Thyroid gland (tissue), 4 donors: ENCODE measurements around the gene WDFY2. TPM values are rescaled to one million over a fixed set of nuclear protein-coding genes. Genes with fewer than 3 reads are reported as not detected.
"Not testable (repeated sequence)": the region's sequence is repeated elsewhere in the genome, so short reads cannot be mapped to it uniquely, and the experiment has no call there.

Experiments used
- DNase-seq, 2 donors: peaks; one replicate each; pipeline ENCODE4 v3.0.0-alpha.2; 2019
- H3K27ac ChIP-seq, 3 donors: fragments of 200-600 bp; sonication (generic); 1 replicate in 2 of 3; 2 replicates in 1 of 3; pipeline ENCODE4 v1.5.1; 2016 to 2019; ENCODE audit warnings: mild to moderate bottlenecking in 1 of 3, moderate library complexity in 1 of 3
- H3K27me3 ChIP-seq: fragments of 200-600 bp; sonication (generic); one replicate; pipeline ENCODE4 v1.5.1; 2019
- H3K36me3 ChIP-seq, 2 donors: fragments of 200-600 bp; sonication (generic); one replicate each; pipeline ENCODE4 v1.5.1; 2016 to 2019
- H3K4me1 ChIP-seq, 2 donors: fragments of 200-600 bp; sonication (generic); one replicate each; pipeline ENCODE4 v1.5.1; 2017 to 2019
- H3K4me3 ChIP-seq, 3 donors: fragments of 200-600 bp; sonication (generic); replicated peaks in 1 of 3; 1 replicate in 2 of 3; 2 replicates in 1 of 3; pipeline ENCODE4 v1.5.1; 2016; ENCODE audit warnings: mild to moderate bottlenecking in 1 of 3
- H3K9me3 ChIP-seq: fragments of 200-600 bp; sonication (generic); one replicate; pipeline ENCODE4 v1.5.1; 2017
- CTCF ChIP-seq, 6 experiments: fragments of 200-600 bp in 3 of 6; fragments of 450-650 bp in 3 of 6; sonication (generic) in 3 of 6; IDR thresholded peaks; one replicate each; pipeline ENCODE4 v1.5.1; 2016 to 2019; ENCODE audit warnings: antibody characterized with exemption in 6 of 6, mild to moderate bottlenecking in 2 of 6, inconsistent platforms in 1 of 6, moderate library complexity in 1 of 6
- POLR2A ChIP-seq, 2 donors: fragments of 450-650 bp; IDR thresholded peaks; one replicate each; pipeline ENCODE4 v1.6.1; 2017; ENCODE audit warnings: antibody characterized with exemption in 2 of 2, mild to moderate bottlenecking in 2 of 2, moderate library complexity in 1 of 2
- WGBS, 2 donors: methylation state at CpG; one replicate each; pipeline ENCODE4 v1.1.5; 2017; 5-methylcytosine and 5-hydroxymethylcytosine counted together
- intact Hi-C: fragments of 100-400 bp; cut with DNase I; formaldehyde crosslinking; loops from one replicate; pipeline ENCODE4 v1.15.1; 2023
- total RNA-seq, 4 donors: library from RNA; depleted of rRNA; stranded (reverse); fragments of >200 nt; gene quantifications; one replicate each; pipeline ENCODE4 v1.2.3, GENCODE V29; 2016

The WDFY2 gene
- total RNA-seq, 4 donors from 2014 or later: 15.8 to 23.9 (median 20.9) TPM

GRCh38 chr13:51644654-51645053 lies 60.4 kb downstream of the WDFY2 start:
- no peaks in the 10 kb centered on the region for H3K27me3 ChIP-seq
- intact Hi-C loops: no loop called here
- WGBS, 2 donors: 35 to 64% methylated on average over 1 of the region's 1 CpG
- no peak overlapping the region for H3K4me3 ChIP-seq
- H3K27ac ChIP-seq: no peak overlapping the region
- TF ChIP-seq POLR2A (IDR thresholded peaks at IDR 0.05) (no peak), CTCF (IDR thresholded peaks at IDR 0.05) (no peak)
- peak in 1 of 2 donors; percentile 43 for DNase-seq
- no peaks in the 10 kb centered on the region for H3K9me3 ChIP-seq
- peaks cover 24 to 37% of the 10 kb centered on the region in 2 donors for H3K4me1 ChIP-seq
- H3K36me3 ChIP-seq: no peaks in the 10 kb centered on the region

- no peak for TF ChIP-seq POLR2A (IDR thresholded peaks at IDR 0.05)
- no peak for TF ChIP-seq CTCF (IDR thresholded peaks at IDR 0.05)
- intact Hi-C loops: no loop called here
- WGBS, 2 donors: 58 to 60% methylated on average over 4 of the region's 4 CpGs
- Histone ChIP-seq H3K27me3 (no peaks in the 10 kb centered on the region), H3K4me3 (no peak overlapping the region), H3K36me3 (no peaks in the 10 kb centered on the region), H3K4me1 (peaks cover 24 to 37% of the 10 kb centered on the region in 2 donors), H3K9me3 (no peaks in the 10 kb centered on the region), H3K27ac (no peak overlapping the region)
- DNase-seq: no peak
Observed at GRCh38 chr13:51645154-51645650, 60.9 kb downstream of the WDFY2 start.

- H3K27me3 ChIP-seq: no peaks in the 10 kb centered on the region
- no peaks in the 10 kb centered on the region for H3K9me3 ChIP-seq
- peaks cover 24 to 37% of the 10 kb centered on the region in 2 donors for H3K4me1 ChIP-seq
- WGBS, 2 donors: 86 to 89% methylated on average over 10 of the region's 10 CpGs
- no peak for DNase-seq
- H3K36me3 ChIP-seq: no peaks in the 10 kb centered on the region
- no peak overlapping the region for H3K4me3 ChIP-seq
- H3K27ac ChIP-seq: no peak overlapping the region
- TF ChIP-seq CTCF (IDR thresholded peaks at IDR 0.05): no peak
- no peak for TF ChIP-seq POLR2A (IDR thresholded peaks at IDR 0.05)
- intact Hi-C loops: no loop called here
Observed at GRCh38 chr13:51645761-51646670, 61.8 kb downstream of the WDFY2 start.

GRCh38 chr13:51647067-51647466 lies 62.8 kb downstream of the WDFY2 start:
- H3K4me3 ChIP-seq: no peak overlapping the region
- H3K4me1 ChIP-seq: peaks cover 24 to 37% of the 10 kb centered on the region in 2 donors
- no peak for DNase-seq
- no peaks in the 10 kb centered on the region for H3K9me3 ChIP-seq
- no peak overlapping the region for H3K27ac ChIP-seq
- intact Hi-C loops: no loop called here
- WGBS, 2 donors: 98% methylated on average over 4 of the region's 4 CpGs
- H3K27me3 ChIP-seq: no peaks in the 10 kb centered on the region
- TF ChIP-seq CTCF (IDR thresholded peaks at IDR 0.05) (no peak), POLR2A (IDR thresholded peaks at IDR 0.05) (no peak)
- no peaks in the 10 kb centered on the region for H3K36me3 ChIP-seq

DNA sequence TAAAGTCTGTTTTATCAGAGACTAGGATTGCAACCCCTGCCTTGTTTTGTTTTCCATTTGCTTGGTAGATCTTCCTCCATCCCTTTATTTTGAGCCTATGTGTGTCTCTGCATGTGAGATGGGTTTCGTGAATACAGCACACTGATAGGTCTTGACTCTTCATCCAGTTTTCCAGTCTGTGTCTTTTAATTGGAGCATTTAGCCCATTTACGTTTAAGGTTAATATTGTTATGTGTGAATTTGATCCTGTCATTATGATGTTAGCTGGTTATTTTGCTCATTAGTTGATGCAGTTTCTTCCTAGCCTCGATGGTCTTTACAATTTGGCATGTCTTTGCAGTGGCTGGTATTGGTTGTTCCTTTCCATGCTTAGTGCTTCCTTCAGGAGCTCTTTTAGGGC lies 67.9 kb downstream of the WDFY2 start:
- DNase-seq, H3K27ac ChIP-seq, H3K4me1 ChIP-seq, H3K36me3 ChIP-seq, H3K27me3 ChIP-seq, H3K9me3 ChIP-seq, H3K4me3 ChIP-seq, intact Hi-C loops: not testable (repeated sequence)
- WGBS, 2 donors: 92 to 98% methylated on average over 3 of the region's 3 CpGs
